Neural progenitor cell (in vitro differentiated cells): Measurements from ENCODE around the gene HYDIN. TPM values are rescaled to one million over a fixed set of nuclear protein-coding genes. Genes with fewer than 3 reads are reported as not detected.

Source experiments
- DNase-seq: peaks from one replicate; pipeline ENCODE4 v3.0.0-alpha.2; 2016; ENCODE audit warnings: low spot score
- H2AFZ ChIP-seq: fragments of 200-600 bp; sonication (generic); replicated peaks from 2 replicates; pipeline ENCODE4 v1.6.1; 2016; ENCODE audit warnings: antibody characterized with exemption
- H3F3A ChIP-seq: fragments of 200-600 bp; sonication (generic); 2 replicates; pipeline ENCODE4 v1.6.1; 2016; ENCODE audit warnings: antibody characterized with exemption, low read depth
- H3K27ac ChIP-seq: fragments of 200-600 bp; sonication (generic); 2 replicates; pipeline ENCODE4 v1.5.1; 2016; ENCODE audit warnings: mild to moderate bottlenecking
- H3K27me3 ChIP-seq: fragments of 200-600 bp; sonication (generic); 2 replicates; pipeline ENCODE4 v1.6.1; 2016; ENCODE audit warnings: mild to moderate bottlenecking, moderate library complexity
- H3K36me3 ChIP-seq: fragments of 200-600 bp; sonication (generic); 2 replicates; pipeline ENCODE4 v1.5.1; 2016
- H3K4me1 ChIP-seq: fragments of 200-600 bp; sonication (generic); 2 replicates; pipeline ENCODE4 v1.6.1; 2016; ENCODE audit warnings: mixed run types
- H3K4me2 ChIP-seq: fragments of 200-600 bp; sonication (generic); 2 replicates; pipeline ENCODE4 v1.6.1; 2016
- H3K4me3 ChIP-seq: fragments of 200-600 bp; sonication (generic); 2 replicates; pipeline ENCODE4 v1.5.1; 2016
- H3K79me2 ChIP-seq: fragments of 200-600 bp; sonication (generic); 2 replicates; pipeline ENCODE4 v1.6.1; 2016; ENCODE audit warnings: low read depth
- H3K9ac ChIP-seq: fragments of 200-600 bp; sonication (generic); 2 replicates; pipeline ENCODE4 v1.6.1; 2016
- H3K9me3 ChIP-seq: fragments of 200-600 bp; sonication (generic); 2 replicates; pipeline ENCODE4 v1.5.1; 2016; ENCODE audit warnings: low read depth
- H4K20me1 ChIP-seq: fragments of 200-600 bp; sonication (generic); 2 replicates; pipeline ENCODE4 v1.6.1; 2016; ENCODE audit warnings: low read depth
- H3K27ac Mint-ChIP-seq: 3 replicates; pipeline ENCODE4 v1.8.0; 2021; ENCODE audit warnings: mixed read lengths
- H3K27me3 Mint-ChIP-seq: 2 replicates; pipeline ENCODE4 v1.8.0; 2022; ENCODE audit warnings: low read depth, mild to moderate bottlenecking, inconsistent platforms, moderate library complexity, mixed read lengths; ENCODE audit not compliant: insufficient read depth
- H3K36me3 Mint-ChIP-seq: 3 replicates; pipeline ENCODE4 v1.8.0; 2021; ENCODE audit warnings: mixed read lengths
- H3K4me1 Mint-ChIP-seq: 3 replicates; pipeline ENCODE4 v1.8.0; 2021; ENCODE audit warnings: mixed read lengths
- H3K4me3 Mint-ChIP-seq: 3 replicates; pipeline ENCODE4 v1.8.0; 2021; ENCODE audit warnings: mild to moderate bottlenecking, moderate library complexity, mixed read lengths
- H3K9me3 Mint-ChIP-seq: 3 replicates; pipeline ENCODE4 v1.8.0; 2020; ENCODE audit warnings: mixed read lengths
- EZH2 ChIP-seq: fragments of 200-600 bp; sonication (generic); IDR thresholded peaks from 2 replicates; pipeline ENCODE4 v1.6.1; 2017; ENCODE audit warnings: antibody characterized with exemption, mild to moderate bottlenecking, moderate library complexity
- EZH2phosphoT487 ChIP-seq: fragments of 200-600 bp; sonication (generic); IDR thresholded peaks from 2 replicates; pipeline ENCODE4 v1.6.1; 2017; ENCODE audit warnings: antibody characterized with exemption
- total RNA-seq: library from RNA; depleted of rRNA; stranded (reverse); fragments of >200 nt; gene quantifications from 2 replicates; pipeline ENCODE4 v1.2.3, GENCODE V29; 2015; ENCODE audit warnings: low replicate concordance
- TF ChIP-seq, protein P1 (sequence below): fragments of 200-600 bp; sonication (generic); IDR thresholded peaks from 2 replicates; pipeline ENCODE4 v1.5.1; 2017; ENCODE audit warnings: antibody characterized with exemption, mild to moderate bottlenecking

HYDIN gene
- total RNA-seq, 1 donor from 2014 or later = 4.0 TPM

- no peak overlapping the region for H3K4me3 Mint-ChIP-seq
- H3K27ac ChIP-seq = no peak overlapping the region
- no peak for DNase-seq
These were observed 28.6 kb upstream of the HYDIN start for GRCh38 chr16:71259086-71259485.

GRCh38 chr16:71258372-71258771 is 27.9 kb upstream of the HYDIN start:
- Histone ChIP-seq H3K4me2 (no peak overlapping the region), H3K4me1 (peaks cover 14% of the 10 kb centered on the region), H4K20me1 (no peaks in the 10 kb centered on the region), H3F3A (no peaks in the 10 kb centered on the region), H2AFZ (no peak overlapping the region), H3K79me2 (no peaks in the 10 kb centered on the region), H3K27ac (no peak overlapping the region), H3K36me3 (no peaks in the 10 kb centered on the region), H3K9me3 (no peaks in the 10 kb centered on the region), H3K9ac (no peak overlapping the region), H3K4me3 (no peak overlapping the region), H3K27me3 (no peaks in the 10 kb centered on the region)
- TF ChIP-seq, protein P1, sequence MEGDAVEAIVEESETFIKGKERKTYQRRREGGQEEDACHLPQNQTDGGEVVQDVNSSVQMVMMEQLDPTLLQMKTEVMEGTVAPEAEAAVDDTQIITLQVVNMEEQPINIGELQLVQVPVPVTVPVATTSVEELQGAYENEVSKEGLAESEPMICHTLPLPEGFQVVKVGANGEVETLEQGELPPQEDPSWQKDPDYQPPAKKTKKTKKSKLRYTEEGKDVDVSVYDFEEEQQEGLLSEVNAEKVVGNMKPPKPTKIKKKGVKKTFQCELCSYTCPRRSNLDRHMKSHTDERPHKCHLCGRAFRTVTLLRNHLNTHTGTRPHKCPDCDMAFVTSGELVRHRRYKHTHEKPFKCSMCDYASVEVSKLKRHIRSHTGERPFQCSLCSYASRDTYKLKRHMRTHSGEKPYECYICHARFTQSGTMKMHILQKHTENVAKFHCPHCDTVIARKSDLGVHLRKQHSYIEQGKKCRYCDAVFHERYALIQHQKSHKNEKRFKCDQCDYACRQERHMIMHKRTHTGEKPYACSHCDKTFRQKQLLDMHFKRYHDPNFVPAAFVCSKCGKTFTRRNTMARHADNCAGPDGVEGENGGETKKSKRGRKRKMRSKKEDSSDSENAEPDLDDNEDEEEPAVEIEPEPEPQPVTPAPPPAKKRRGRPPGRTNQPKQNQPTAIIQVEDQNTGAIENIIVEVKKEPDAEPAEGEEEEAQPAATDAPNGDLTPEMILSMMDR = no peak
- no peaks in the 10 kb centered on the region for H3K9me3 Mint-ChIP-seq
- H3K27ac Mint-ChIP-seq = no peak overlapping the region
- no peak for DNase-seq
- peaks cover 29% of the 10 kb centered on the region for H3K4me1 Mint-ChIP-seq
- peaks cover 2% of the 10 kb centered on the region for H3K27me3 Mint-ChIP-seq
- no peaks in the 10 kb centered on the region for H3K36me3 Mint-ChIP-seq
- no peak overlapping the region for H3K4me3 Mint-ChIP-seq

More at GRCh38 chr16:71259086-71259485, 28.6 kb upstream of the HYDIN start:
- H3K4me1 Mint-ChIP-seq = peaks cover 29% of the 10 kb centered on the region
- no peaks in the 10 kb centered on the region for H3K36me3 Mint-ChIP-seq
- no peaks in the 10 kb centered on the region for H3K36me3 ChIP-seq
- H3K9me3 Mint-ChIP-seq = no peaks in the 10 kb centered on the region
- no peaks in the 10 kb centered on the region for H4K20me1 ChIP-seq
- peaks cover 2% of the 10 kb centered on the region for H3K27me3 Mint-ChIP-seq
- H3K27me3 ChIP-seq = no peaks in the 10 kb centered on the region
- H3K4me1 ChIP-seq = peaks cover 14% of the 10 kb centered on the region
- no peak overlapping the region for H3K4me2 ChIP-seq
- TF ChIP-seq EZH2 (no peak), EZH2phosphoT487 (no peak)
- TF ChIP-seq, protein P1 = no peak
- H3K79me2 ChIP-seq = no peaks in the 10 kb centered on the region
- no peak overlapping the region for H3K27ac Mint-ChIP-seq
- no peak overlapping the region for H3K4me3 ChIP-seq
- H3F3A ChIP-seq = no peaks in the 10 kb centered on the region
- no peak overlapping the region for H3K9ac ChIP-seq
- H2AFZ ChIP-seq = no peak overlapping the region
- H3K9me3 ChIP-seq = no peaks in the 10 kb centered on the region

DNA sequence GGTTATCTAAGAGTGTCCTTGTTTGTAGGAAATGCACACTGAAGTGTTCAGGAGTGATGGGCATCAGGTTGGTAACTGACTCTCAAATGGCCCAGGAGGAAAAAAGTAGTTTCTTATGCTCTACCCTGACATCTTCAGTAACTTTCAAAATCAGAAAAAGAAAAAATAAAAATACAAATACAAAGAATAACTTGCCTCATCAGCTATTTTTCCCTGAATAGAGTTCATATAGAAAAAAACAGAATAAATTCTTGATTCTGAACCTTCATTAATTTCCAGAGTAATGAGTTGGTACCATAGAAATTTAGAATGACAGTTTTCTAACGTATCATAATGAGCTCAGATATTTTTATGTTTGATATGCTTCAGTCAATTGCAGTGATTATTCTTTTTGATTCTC is 27.2 kb upstream of the HYDIN start:
- no peaks in the 10 kb centered on the region for H3K36me3 Mint-ChIP-seq
- peaks cover 14% of the 10 kb centered on the region for H3K4me1 ChIP-seq
- no peak overlapping the region for H3K4me2 ChIP-seq
- no peak overlapping the region for H3K4me3 Mint-ChIP-seq
- H3K4me3 ChIP-seq = no peak overlapping the region
- no peaks in the 10 kb centered on the region for H3K9me3 ChIP-seq
- no peak overlapping the region for H2AFZ ChIP-seq
- no peaks in the 10 kb centered on the region for H3K27me3 ChIP-seq
- TF ChIP-seq EZH2phosphoT487 (no peak), EZH2 (no peak)
- TF ChIP-seq, protein P1 = no peak
- no peak for DNase-seq
- peaks cover 29% of the 10 kb centered on the region for H3K4me1 Mint-ChIP-seq
- no peaks in the 10 kb centered on the region for H3F3A ChIP-seq
- H3K27ac Mint-ChIP-seq = no peak overlapping the region
- no peak overlapping the region for H3K27ac ChIP-seq
- H4K20me1 ChIP-seq = no peaks in the 10 kb centered on the region
- H3K27me3 Mint-ChIP-seq = peaks cover 2% of the 10 kb centered on the region
- H3K36me3 ChIP-seq = no peaks in the 10 kb centered on the region
- no peak overlapping the region for H3K9ac ChIP-seq
- H3K9me3 Mint-ChIP-seq = no peaks in the 10 kb centered on the region
- H3K79me2 ChIP-seq = no peaks in the 10 kb centered on the region
